OCI-LY7 (cell line): ENCODE data around the gene TMEM212. TPM values are rescaled to one million over a fixed set of nuclear protein-coding genes. Genes with fewer than 3 reads are reported as not detected.

ENCODE experiments used
- BruUV-seq: library from RNA; stranded (reverse); fragments of 400-500 nt; replicated peaks from 2 replicates; lab custom pipeline; 2021; lab: Mats Ljungman, UMichigan
- CTCF ChIA-PET: fragments of 300-600 bp; sonication (Branson Sonifier 250); formaldehyde crosslinking; loops from one replicate; lab custom pipeline; 2022; ENCODE audit warnings: antibody characterized with exemption; ENCODE audit not compliant: unreplicated experiment; lab: Charles Lee
- POLR2A ChIA-PET: fragments of 300-600 bp; sonication (Branson Sonifier 250); formaldehyde crosslinking; loops from one replicate; lab custom pipeline; 2022; ENCODE audit warnings: antibody characterized with exemption; lab: Charles Lee
- DNase-seq: peaks from one replicate; pipeline ENCODE4 v3.0.0-alpha.2; 2015; ENCODE audit warnings: low spot score
- H2AFZ ChIP-seq: fragments of 200-600 bp; sonication (generic), shearing (Covaris generic); 2 replicates; pipeline ENCODE4 v1.6.1; 2014; ENCODE audit warnings: mild to moderate bottlenecking, antibody characterized with exemption, low read length, moderate library complexity
- H3K27ac ChIP-seq: fragments of 200-600 bp; sonication (generic); 2 replicates; pipeline ENCODE4 v1.5.1; 2014; ENCODE audit warnings: mixed run types, low read depth, mild to moderate bottlenecking, moderate library complexity, low read length, inconsistent platforms; ENCODE audit not compliant: poor library complexity, severe bottlenecking
- H3K36me3 ChIP-seq: fragments of 200-600 bp; sonication (generic); 2 replicates; pipeline ENCODE4 v1.6.1; 2014; ENCODE audit warnings: mild to moderate bottlenecking, antibody characterized with exemption, low read length, moderate library complexity, mixed read lengths; ENCODE audit not compliant: insufficient read depth
- H3K4me1 ChIP-seq: fragments of 200-600 bp; sonication (generic); 2 replicates; pipeline ENCODE4 v1.5.1; 2014; ENCODE audit warnings: mild to moderate bottlenecking, low read length; ENCODE audit not compliant: insufficient read depth, poor library complexity, severe bottlenecking
- H3K4me2 ChIP-seq: fragments of 200-600 bp; sonication (generic); 2 replicates; pipeline ENCODE4 v1.6.1; 2014; ENCODE audit warnings: mild to moderate bottlenecking, low read length
- H3K4me3 ChIP-seq: fragments of 200-600 bp; sonication (generic); 2 replicates; pipeline ENCODE4 v1.5.1; 2014; ENCODE audit warnings: mild to moderate bottlenecking, low read depth, low read length; ENCODE audit not compliant: poor library complexity, severe bottlenecking
- H3K79me2 ChIP-seq: fragments of 200-600 bp; sonication (generic); 2 replicates; pipeline ENCODE4 v1.6.1; 2016; ENCODE audit warnings: low read depth, mild to moderate bottlenecking, low read length, moderate library complexity, mixed read lengths; ENCODE audit not compliant: insufficient read depth
- H3K9me2 ChIP-seq: fragments of 200-600 bp; sonication (generic); 2 replicates; pipeline ENCODE4 v1.6.1; 2016; ENCODE audit warnings: mild to moderate bottlenecking, low read length, mixed read lengths; ENCODE audit not compliant: insufficient read depth
- H3K9me3 ChIP-seq: fragments of 200-600 bp; sonication (generic); 2 replicates; pipeline ENCODE4 v1.6.1; 2014; ENCODE audit warnings: mild to moderate bottlenecking, mixed run types, low read length, mixed read lengths
- H4K20me1 ChIP-seq: fragments of 200-600 bp; sonication (generic); 2 replicates; pipeline ENCODE4 v1.6.1; 2014; ENCODE audit warnings: mild to moderate bottlenecking, antibody characterized with exemption, low read length, moderate library complexity, mixed read lengths; ENCODE audit not compliant: insufficient read depth
- EZH2phosphoT487 ChIP-seq: fragments of 200-600 bp; sonication (generic); IDR thresholded peaks from 2 replicates; pipeline ENCODE4 v1.6.1; 2018; ENCODE audit warnings: low read depth, borderline replicate concordance, mild to moderate bottlenecking, mixed run types, antibody characterized with exemption, low read length, moderate library complexity, mixed read lengths
- intact Hi-C: fragments of 100-400 bp; cut with micrococcal nuclease; formaldehyde crosslinking; loops from one replicate; pipeline ENCODE4 v1.10.0; 2022; ENCODE audit not compliant: unreplicated experiment
- total RNA-seq, 2 experiments: library from RNA; depleted of rRNA in 1 of 2; stranded (reverse); fragments of >200 nt in 1 of 2; shearing (Covaris generic) in 1 of 2; gene quantifications; 2 replicates each; pipeline ENCODE4 v1.2.3, GENCODE V29; 2014 to 2022
- TF ChIP-seq, protein P1 (sequence below): fragments of 200-600 bp; sonication (generic); conservative IDR thresholded peaks from 2 replicates; pipeline ENCODE4 v1.5.1; 2014; ENCODE audit warnings: mild to moderate bottlenecking, antibody characterized with exemption, low read length, moderate library complexity, mixed read lengths

The TMEM212 gene
- total RNA-seq, 2 experiments from 2014 or later: not detected

DNA sequence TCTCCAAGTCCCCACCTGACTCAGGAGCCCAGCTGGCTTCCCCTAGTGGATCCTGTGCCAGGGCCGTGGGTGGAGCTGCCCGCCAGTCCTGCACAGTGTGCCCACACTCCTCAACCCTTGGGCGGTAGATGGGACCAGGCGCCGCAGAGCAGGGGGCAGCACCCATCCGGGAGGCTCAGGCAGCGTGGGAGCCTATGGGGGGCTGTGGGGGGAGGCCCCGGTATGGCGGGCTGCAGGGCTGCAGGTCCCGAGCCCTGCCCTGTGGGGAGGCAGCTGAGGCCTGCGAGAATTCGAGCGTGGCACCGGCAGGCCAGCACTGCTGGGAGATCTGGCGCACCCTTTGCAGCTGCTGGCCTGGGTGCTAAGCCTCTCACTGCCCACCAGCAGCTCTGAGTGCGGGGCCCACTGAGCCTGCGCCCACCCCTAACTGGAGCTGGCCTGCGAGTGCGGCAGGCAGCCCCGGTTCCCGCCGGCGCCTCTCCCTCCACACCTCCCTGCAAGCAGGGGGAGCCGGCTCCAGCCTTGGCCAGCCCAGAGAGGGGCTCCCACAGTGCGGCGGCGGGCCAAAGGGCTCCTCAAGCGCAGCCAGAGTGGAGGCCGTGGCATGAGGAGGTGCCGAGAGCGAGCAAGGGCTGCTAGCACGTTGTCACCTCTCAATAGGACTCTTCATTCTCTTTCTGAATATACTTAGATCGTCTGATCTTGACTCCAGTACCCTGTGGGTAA lies 64.0 kb downstream of the TMEM212 start:
- TF ChIP-seq, protein P1, sequence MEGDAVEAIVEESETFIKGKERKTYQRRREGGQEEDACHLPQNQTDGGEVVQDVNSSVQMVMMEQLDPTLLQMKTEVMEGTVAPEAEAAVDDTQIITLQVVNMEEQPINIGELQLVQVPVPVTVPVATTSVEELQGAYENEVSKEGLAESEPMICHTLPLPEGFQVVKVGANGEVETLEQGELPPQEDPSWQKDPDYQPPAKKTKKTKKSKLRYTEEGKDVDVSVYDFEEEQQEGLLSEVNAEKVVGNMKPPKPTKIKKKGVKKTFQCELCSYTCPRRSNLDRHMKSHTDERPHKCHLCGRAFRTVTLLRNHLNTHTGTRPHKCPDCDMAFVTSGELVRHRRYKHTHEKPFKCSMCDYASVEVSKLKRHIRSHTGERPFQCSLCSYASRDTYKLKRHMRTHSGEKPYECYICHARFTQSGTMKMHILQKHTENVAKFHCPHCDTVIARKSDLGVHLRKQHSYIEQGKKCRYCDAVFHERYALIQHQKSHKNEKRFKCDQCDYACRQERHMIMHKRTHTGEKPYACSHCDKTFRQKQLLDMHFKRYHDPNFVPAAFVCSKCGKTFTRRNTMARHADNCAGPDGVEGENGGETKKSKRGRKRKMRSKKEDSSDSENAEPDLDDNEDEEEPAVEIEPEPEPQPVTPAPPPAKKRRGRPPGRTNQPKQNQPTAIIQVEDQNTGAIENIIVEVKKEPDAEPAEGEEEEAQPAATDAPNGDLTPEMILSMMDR: no peak
- no peak for TF ChIP-seq EZH2phosphoT487
- DNase-seq: no peak
- H3K4me3 ChIP-seq: no peak overlapping the region
- H4K20me1 ChIP-seq: no peaks in the 10 kb centered on the region
- no peak overlapping the region for H3K27ac ChIP-seq
- H3K9me2 ChIP-seq: no peaks in the 10 kb centered on the region
- no peak overlapping the region for H3K4me2 ChIP-seq
- BruUV-seq: no TSS peak
- intact Hi-C loops: no loop called here
- no peaks in the 10 kb centered on the region for H3K36me3 ChIP-seq
- H2AFZ ChIP-seq: no peak overlapping the region
- CTCF ChIA-PET: no interaction called here
- POLR2A ChIA-PET: no interaction called here
- H3K9me3 ChIP-seq: no peaks in the 10 kb centered on the region
- no peaks in the 10 kb centered on the region for H3K79me2 ChIP-seq
- no peaks in the 10 kb centered on the region for H3K4me1 ChIP-seq

DNA sequence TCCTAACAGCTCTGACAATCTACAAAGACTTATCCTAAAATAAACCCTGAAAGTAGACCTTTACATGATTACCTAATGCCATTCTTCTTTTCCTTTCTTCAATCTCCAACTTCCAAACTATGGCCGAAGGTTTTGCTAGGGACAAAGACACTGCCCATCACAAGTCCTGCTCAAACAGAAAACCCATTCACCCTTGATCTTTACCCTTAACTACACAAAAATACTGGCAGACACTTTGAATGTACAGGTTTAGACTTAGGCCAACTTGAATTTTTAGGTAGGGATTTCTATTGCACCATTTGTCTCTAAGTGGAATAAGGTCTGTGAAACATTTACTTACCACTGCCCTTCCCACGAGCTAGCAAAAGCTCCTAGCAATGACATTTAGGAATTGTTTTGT lies 64.6 kb downstream of the TMEM212 start:
- H3K79me2 ChIP-seq: no peaks in the 10 kb centered on the region
- no peak overlapping the region for H3K27ac ChIP-seq
- intact Hi-C loops: no loop called here
- DNase-seq: no peak
- H3K9me3 ChIP-seq: no peaks in the 10 kb centered on the region
- ChIA-PET POLR2A (no interaction called here), CTCF (no interaction called here)
- no peak overlapping the region for H3K4me3 ChIP-seq
- no peaks in the 10 kb centered on the region for H3K4me1 ChIP-seq
- no peak overlapping the region for H3K4me2 ChIP-seq
- H3K36me3 ChIP-seq: no peaks in the 10 kb centered on the region
- no peaks in the 10 kb centered on the region for H4K20me1 ChIP-seq
- H2AFZ ChIP-seq: no peak overlapping the region
- no peak for TF ChIP-seq EZH2phosphoT487
- TF ChIP-seq, protein P1: no peak
- H3K9me2 ChIP-seq: no peaks in the 10 kb centered on the region
- BruUV-seq: no TSS peak

DNA sequence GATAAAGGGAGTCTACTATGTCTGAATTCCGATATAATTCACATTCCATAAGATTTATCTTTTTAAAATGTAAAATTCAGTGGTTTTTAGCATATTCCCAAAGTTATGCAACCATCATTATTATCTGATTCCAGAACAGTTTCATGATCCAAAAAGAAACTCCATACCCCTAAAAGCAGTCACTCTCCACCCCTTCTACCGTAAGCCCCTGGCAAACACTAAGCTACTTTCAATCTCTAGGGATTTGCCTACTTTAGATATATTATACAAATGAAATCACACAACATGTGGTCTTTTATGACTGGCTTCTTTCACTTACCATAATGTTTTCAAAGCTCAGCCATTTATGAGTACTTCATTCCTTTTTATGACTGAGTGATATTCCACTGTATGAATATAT lies 65.6 kb downstream of the TMEM212 start:
- Histone ChIP-seq H4K20me1 (no peaks in the 10 kb centered on the region), H3K4me1 (no peaks in the 10 kb centered on the region), H3K79me2 (no peaks in the 10 kb centered on the region), H3K27ac (no peak overlapping the region), H3K9me3 (no peaks in the 10 kb centered on the region), H3K4me2 (no peak overlapping the region), H3K36me3 (no peaks in the 10 kb centered on the region), H2AFZ (no peak overlapping the region), H3K4me3 (no peak overlapping the region), H3K9me2 (no peaks in the 10 kb centered on the region)
- TF ChIP-seq EZH2phosphoT487: no peak
- TF ChIP-seq, protein P1: no peak
- no peak for DNase-seq
- BruUV-seq: no TSS peak
- intact Hi-C loops: no loop called here
- ChIA-PET CTCF (no interaction called here), POLR2A (no interaction called here)
